HG03159 (cell line): ENCODE data around the gene OSCAR.

Experiments
- ATAC-seq: cut with Tn5 transposase; IDR thresholded peaks from one replicate; pipeline ENCODE4 v1.9.1; 2021; ENCODE audit warnings: mild to moderate bottlenecking, moderate library complexity; ENCODE audit not compliant: unreplicated experiment

Gene OSCAR

GRCh38 chr19:54095136-54095858 is 5.3 kb downstream of the OSCAR start:
- ATAC-seq: no peak

- ATAC-seq: no peak
Measured at GRCh38 chr19:54094426-54095000, 6.1 kb downstream of the OSCAR start.

- no peak for ATAC-seq
Measured at GRCh38 chr19:54084410-54084809, 16.2 kb downstream of the OSCAR start.

GRCh38 chr19:54081032-54081431 is 19.6 kb downstream of the OSCAR start, which contains the start of gene TARM1:
TARM1 (minus strand) TSS chr19:54081365; CDS start chr19:54081340, 25 bp downstream.
- no peak for ATAC-seq

GRCh38 chr19:54077334-54077733 is 23.3 kb downstream of the OSCAR start:
- no peak for ATAC-seq

GRCh38 chr19:54074851-54075250 is 25.8 kb downstream of the OSCAR start:
- no peak for ATAC-seq

- no peak for ATAC-seq
Measured at GRCh38 chr19:54073829-54074228, 26.8 kb downstream of the OSCAR start.

GRCh38 chr19:54069470-54069869 is 31.1 kb downstream of the OSCAR start:
- ATAC-seq: no peak

GRCh38 chr19:54063350-54064116 is 37.1 kb downstream of the OSCAR start, which contains the start of gene VSTM1:
VSTM1 (minus strand) TSS chr19:54063897; CDS start chr19:54063777, 120 bp downstream.
- no peak for ATAC-seq

GRCh38 chr19:54062643-54063042 is 38.0 kb downstream of the OSCAR start:
- ATAC-seq: no peak

GRCh38 chr19:54047616-54048015 is 53.0 kb downstream of the OSCAR start:
- ATAC-seq: no peak

- no peak for ATAC-seq
Measured at GRCh38 chr19:54045771-54046170, 54.8 kb downstream of the OSCAR start.
